B cell (primary cell): ENCODE results near the gene IL1R2. TPM values are rescaled to one million over a fixed set of nuclear protein-coding genes. Genes with fewer than 3 reads are reported as not detected.

ENCODE experiments used
- ATAC-seq: fragments of 200-7000 bp; cut with Tn5 transposase; one replicate; pipeline ENCODE4 v1.10.0; 2021; ENCODE audit warnings: low read depth, mild to moderate bottlenecking, moderate number of reproducible peaks, moderate library complexity
- CTCF ChIA-PET: fragments of 350-600 bp; sonication (Branson Sonifier 250); formaldehyde crosslinking; loops from one replicate; lab custom pipeline; 2021; ENCODE audit warnings: antibody characterized with exemption, inconsistent platforms; lab: Charles Lee
- POLR2A ChIA-PET: fragments of 350-600 bp; sonication (Branson Sonifier 250); formaldehyde crosslinking; loops from one replicate; lab custom pipeline; 2021; ENCODE audit warnings: antibody characterized with exemption; lab: Charles Lee
- DNase-seq: peaks from one replicate; pipeline ENCODE4 v3.0.0; 2013
- H2AFZ ChIP-seq: 2 replicates; pipeline ENCODE4 v1.6.1; 2012; ENCODE audit warnings: mild to moderate bottlenecking, low read depth, low read length; ENCODE audit not compliant: insufficient read depth, poor library complexity, severe bottlenecking
- H3K27ac ChIP-seq, 2 donors: 1 replicate in 1 of 2; 2 replicates in 1 of 2; pipeline ENCODE4 v1.5.1; 2012 to 2013; ENCODE audit warnings: low read length in 2 of 2, mild to moderate bottlenecking in 2 of 2, moderate library complexity in 1 of 2
- H3K27me3 ChIP-seq, 4 experiments: fragments of 200-600 bp in 1 of 4; sonication (generic) in 1 of 4; replicated peaks in 1 of 4; 1 replicate in 2 of 4; 2 replicates in 2 of 4; pipeline versions ENCODE4 v1.6.1 to v1.7.0; 2013 to 2016; ENCODE audit warnings: low read length in 3 of 4, mild to moderate bottlenecking in 2 of 4, mixed read lengths in 1 of 4, moderate library complexity in 1 of 4; ENCODE audit not compliant: insufficient read depth in 4 of 4, control insufficient read depth in 3 of 4; ENCODE audit errors: control extremely low read depth in 1 of 4
- H3K36me3 ChIP-seq, 2 experiments: replicated peaks in 1 of 2; 1 replicate in 1 of 2; 2 replicates in 1 of 2; pipeline versions ENCODE4 v1.6.1 to v1.7.1; 2013; ENCODE audit warnings: low read length in 1 of 2; ENCODE audit not compliant: insufficient read depth in 2 of 2, control insufficient read depth in 1 of 2; ENCODE audit errors: control extremely low read depth in 1 of 2, extremely low read depth in 1 of 2
- H3K4me1 ChIP-seq, 2 donors: fragments of 200-600 bp in 1 of 2; sonication (generic) in 1 of 2; 1 replicate in 1 of 2; 2 replicates in 1 of 2; pipeline versions ENCODE4 v1.5.1 to v1.6.1; 2013 to 2017; ENCODE audit warnings: low read length in 2 of 2; ENCODE audit not compliant: control insufficient read depth in 2 of 2, insufficient read depth in 2 of 2
- H3K4me2 ChIP-seq: replicated peaks from 2 replicates; pipeline ENCODE3; 2012; ENCODE audit warnings: mild to moderate bottlenecking, low read depth, low read length; ENCODE audit not compliant: poor library complexity, severe bottlenecking
- H3K4me3 ChIP-seq, 5 experiments: fragments of 200-600 bp in 1 of 5; sonication (generic) in 1 of 5; 1 replicate in 3 of 5; 2 replicates in 2 of 5; pipeline versions ENCODE4 v1.5.1 to v1.7.0; 2011 to 2016; ENCODE audit warnings: low read length in 4 of 5, mild to moderate bottlenecking in 4 of 5, low read depth in 2 of 5, control low read depth in 1 of 5, moderate library complexity in 1 of 5; ENCODE audit not compliant: insufficient read depth in 1 of 5; ENCODE audit errors: control extremely low read depth in 1 of 5, extremely low read depth in 1 of 5
- H3K79me2 ChIP-seq: fragments of 200-600 bp; sonication (generic); one replicate; pipeline ENCODE4 v1.6.0; 2016; ENCODE audit warnings: low read length; ENCODE audit not compliant: control insufficient read depth, insufficient read depth
- H3K9ac ChIP-seq: fragments of 200-600 bp; sonication (generic); 2 replicates; pipeline ENCODE4 v1.6.1; 2017; ENCODE audit warnings: mild to moderate bottlenecking, low read length, moderate library complexity
- H3K9me3 ChIP-seq, 3 donors: one replicate each; pipeline versions ENCODE4 v1.6.1 to v1.7.1; 2013; ENCODE audit warnings: low read length in 2 of 3; ENCODE audit not compliant: control insufficient read depth in 2 of 3, insufficient read depth in 1 of 3; ENCODE audit errors: control extremely low read depth in 1 of 3
- H4K20me1 ChIP-seq: 2 replicates; pipeline ENCODE4 v1.6.0; 2012; ENCODE audit warnings: mild to moderate bottlenecking, low read length; ENCODE audit not compliant: insufficient read depth, control insufficient read depth, poor library complexity, severe bottlenecking
- H3K27ac Mint-ChIP-seq: one replicate; pipeline ENCODE4 v1.8.0; 2021; ENCODE audit warnings: mixed read lengths
- H3K27me3 Mint-ChIP-seq: one replicate; pipeline ENCODE4 v1.8.0; 2021; ENCODE audit warnings: mixed read lengths
- H3K4me1 Mint-ChIP-seq: one replicate; pipeline ENCODE4 v1.8.0; 2021; ENCODE audit warnings: mixed read lengths
- H3K4me3 Mint-ChIP-seq: one replicate; pipeline ENCODE4 v1.8.0; 2021; ENCODE audit warnings: mixed read lengths
- H3K9me3 Mint-ChIP-seq: one replicate; pipeline ENCODE4 v1.8.0; 2022; ENCODE audit warnings: mixed read lengths; ENCODE audit not compliant: insufficient read depth
- EZH2 ChIP-seq: IDR thresholded peaks from 2 replicates; pipeline ENCODE4 v1.6.1; 2012; ENCODE audit warnings: borderline replicate concordance, low read depth, mild to moderate bottlenecking, moderate library complexity, low read length; ENCODE audit not compliant: insufficient read depth, poor library complexity, severe bottlenecking
- WGBS: methylation state at CpG from one replicate; pipeline ENCODE4 v1.1.5; 2013; ENCODE audit warnings: missing lambda C conversion rate; ENCODE audit not compliant: insufficient coverage; 5-methylcytosine and 5-hydroxymethylcytosine counted together
- intact Hi-C: fragments of 100-400 bp; cut with micrococcal nuclease; formaldehyde crosslinking; loops from one replicate; pipeline ENCODE4 v1.10.0; 2022
- polyA plus RNA-seq: library from polyadenylated mRNA; depleted of rRNA; stranded (reverse); fragments of >200 nt; gene quantifications from 2 replicates; pipeline ENCODE4 v1.2.3, GENCODE V29; 2012
- total RNA-seq, 2 donors: library from RNA; stranded (reverse); fragments of 120-200 nt in 1 of 2; gene quantifications; 1 replicate in 1 of 2; 2 replicates in 1 of 2; pipeline versions ENCODE4 v1.2.3 to v1.2.4, GENCODE V29; 2013 to 2022
- TF ChIP-seq, protein P1 (sequence below): fragments of 200-600 bp; IDR thresholded peaks from one replicate; pipeline ENCODE4 v1.8.0; 2022; ENCODE audit warnings: antibody characterized with exemption, mild to moderate bottlenecking

Gene IL1R2
- total and polyA plus RNA-seq, 2 donors (not counting 1 experiment from before 2014, with no cell fraction given) = not detected

DNA sequence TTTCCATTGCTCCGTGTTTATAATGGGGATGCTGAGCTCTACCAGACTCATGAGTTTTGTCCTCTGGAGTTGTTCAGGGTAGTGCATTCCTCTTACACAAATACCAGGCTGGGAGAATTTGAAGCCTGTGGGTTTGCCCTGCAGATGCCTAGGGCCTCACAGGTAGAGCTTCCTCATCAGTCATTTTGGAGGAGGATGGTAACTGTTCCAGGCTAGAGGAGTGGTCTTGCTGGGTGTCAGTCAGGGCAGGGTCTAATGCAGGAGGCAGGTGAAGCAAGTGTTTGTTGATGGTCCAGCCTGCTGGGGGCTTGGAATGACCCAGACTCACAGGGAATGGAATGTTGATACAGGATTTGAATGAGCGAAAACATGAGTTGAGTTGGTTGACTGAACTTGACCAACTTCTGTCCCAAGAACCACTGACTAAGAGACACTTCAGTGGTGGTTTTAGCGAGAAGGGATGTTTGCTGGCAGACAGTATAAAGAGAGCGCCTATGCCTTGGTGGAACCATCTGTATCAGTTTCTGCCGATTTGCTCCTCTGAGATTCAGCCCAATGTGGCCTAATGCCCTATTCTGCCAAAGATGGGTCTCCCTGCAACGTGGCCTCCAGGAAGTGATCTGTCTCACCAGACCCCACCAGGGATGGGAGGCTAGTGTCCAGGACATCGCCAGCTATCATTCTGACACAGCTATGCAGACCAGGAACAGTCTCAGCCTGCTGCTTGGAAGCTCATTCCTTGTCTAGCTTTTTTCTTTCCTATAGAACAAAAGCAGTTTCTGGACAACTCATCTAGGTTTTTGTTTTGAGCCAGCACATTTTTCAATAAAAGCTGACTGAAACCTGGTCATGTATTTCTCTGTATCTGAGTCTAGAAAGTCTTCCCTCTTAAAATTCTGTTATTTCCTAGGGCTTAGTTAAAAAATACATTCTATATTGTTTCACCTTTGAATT lies 9.3 kb downstream of the IL1R2 start:
- no peaks in the 10 kb centered on the region for H3K9me3 Mint-ChIP-seq
- H3K27ac Mint-ChIP-seq = no peak overlapping the region
- ChIA-PET POLR2A (no interaction called here), CTCF (interaction anchor here (0.6 to 2.4 kb wide), 4 partner anchors 19 to 987 kb away, joined by 3 to 10 read pairs (median 6); no protein-coding TSS in a partner anchor)
- ATAC-seq (no peak), DNase-seq (no peak)
- Histone ChIP-seq H3K4me1 (no peaks in the 10 kb centered on the region), H3K9ac (no peak overlapping the region), H3K27ac (no peak overlapping the region), H3K9me3 (no peaks in the 10 kb centered on the region), H3K27me3 (peaks cover 0 to 6% (median 2%) of the 10 kb centered on the region in 4 experiments), H2AFZ (no peak overlapping the region), H4K20me1 (no peaks in the 10 kb centered on the region), H3K79me2 (no peaks in the 10 kb centered on the region), H3K4me3 (no peak overlapping the region), H3K36me3 (no peaks in the 10 kb centered on the region), H3K4me2 (no peak overlapping the region)
- H3K27me3 Mint-ChIP-seq = peaks cover 5% of the 10 kb centered on the region
- intact Hi-C loops = no loop called here
- peaks cover 1% of the 10 kb centered on the region for H3K4me1 Mint-ChIP-seq
- H3K4me3 Mint-ChIP-seq = no peak overlapping the region
- WGBS = 67% methylated on average over 6 of the region's 7 CpGs
- TF ChIP-seq, protein P1, sequence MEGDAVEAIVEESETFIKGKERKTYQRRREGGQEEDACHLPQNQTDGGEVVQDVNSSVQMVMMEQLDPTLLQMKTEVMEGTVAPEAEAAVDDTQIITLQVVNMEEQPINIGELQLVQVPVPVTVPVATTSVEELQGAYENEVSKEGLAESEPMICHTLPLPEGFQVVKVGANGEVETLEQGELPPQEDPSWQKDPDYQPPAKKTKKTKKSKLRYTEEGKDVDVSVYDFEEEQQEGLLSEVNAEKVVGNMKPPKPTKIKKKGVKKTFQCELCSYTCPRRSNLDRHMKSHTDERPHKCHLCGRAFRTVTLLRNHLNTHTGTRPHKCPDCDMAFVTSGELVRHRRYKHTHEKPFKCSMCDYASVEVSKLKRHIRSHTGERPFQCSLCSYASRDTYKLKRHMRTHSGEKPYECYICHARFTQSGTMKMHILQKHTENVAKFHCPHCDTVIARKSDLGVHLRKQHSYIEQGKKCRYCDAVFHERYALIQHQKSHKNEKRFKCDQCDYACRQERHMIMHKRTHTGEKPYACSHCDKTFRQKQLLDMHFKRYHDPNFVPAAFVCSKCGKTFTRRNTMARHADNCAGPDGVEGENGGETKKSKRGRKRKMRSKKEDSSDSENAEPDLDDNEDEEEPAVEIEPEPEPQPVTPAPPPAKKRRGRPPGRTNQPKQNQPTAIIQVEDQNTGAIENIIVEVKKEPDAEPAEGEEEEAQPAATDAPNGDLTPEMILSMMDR = no peak
- no peak for TF ChIP-seq EZH2

DNA sequence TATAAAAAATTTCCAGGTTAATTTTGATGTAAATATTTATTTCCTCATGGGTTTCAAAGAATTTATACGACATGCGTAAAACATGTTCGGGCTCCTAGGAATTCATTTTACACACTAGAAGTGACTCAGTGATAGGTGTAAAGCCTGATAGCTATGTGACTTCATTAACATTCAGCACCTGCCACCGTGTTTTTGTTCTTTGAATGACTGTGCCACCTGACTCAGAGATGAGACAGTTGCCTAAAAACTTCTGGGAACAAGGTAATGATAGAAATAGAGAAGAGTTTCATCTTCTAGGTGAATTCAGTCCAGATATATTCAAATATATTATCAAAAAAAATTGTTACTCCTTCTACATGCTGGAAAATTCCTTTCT lies 10.0 kb downstream of the IL1R2 start:
- no peak overlapping the region for H3K4me3 ChIP-seq
- no peaks in the 10 kb centered on the region for H4K20me1 ChIP-seq
- no peaks in the 10 kb centered on the region for H3K79me2 ChIP-seq
- POLR2A ChIA-PET = no interaction called here
- no peaks in the 10 kb centered on the region for H3K36me3 ChIP-seq
- no CpG with 5 or more reads among the region's 4 CpGs for WGBS
- peaks cover 0 to 4% of the 10 kb centered on the region in 2 donors for H3K4me1 ChIP-seq
- H2AFZ ChIP-seq = no peak overlapping the region
- H3K9me3 Mint-ChIP-seq = no peaks in the 10 kb centered on the region
- peaks cover 0 to 10% (median 2%) of the 10 kb centered on the region in 4 experiments for H3K27me3 ChIP-seq
- peaks cover 2% of the 10 kb centered on the region for H3K4me1 Mint-ChIP-seq
- TF ChIP-seq EZH2 = no peak
- TF ChIP-seq, protein P1 = no peak
- no peak overlapping the region for H3K4me3 Mint-ChIP-seq
- peaks cover 8% of the 10 kb centered on the region for H3K27me3 Mint-ChIP-seq
- DNase-seq = no peak
- ATAC-seq = no peak
- intact Hi-C loops = no loop called here
- H3K27ac ChIP-seq = no peak overlapping the region
- CTCF ChIA-PET = interaction anchor here (0.9 to 2.4 kb wide), 2 partner anchors 19 to 239 kb away, joined by 3 to 10 read pairs; no protein-coding TSS in a partner anchor
- no peak overlapping the region for H3K27ac Mint-ChIP-seq
- H3K9me3 ChIP-seq = no peaks in the 10 kb centered on the region
- no peak overlapping the region for H3K4me2 ChIP-seq
- no peak overlapping the region for H3K9ac ChIP-seq
